Stimulated activated CD4-positive, alpha-beta T cell treated with anti-CD3 and anti-CD28 coated beads, Interleukin-15, amount 100 ng/mL, for 24 hours (primary cell): ENCODE data around the gene PTPRG.

Experiments used
- DNase-seq: peaks from one replicate; pipeline ENCODE4 v3.0.0-alpha.2; 2020

PTPRG gene

GRCh38 chr3:62220616-62221015 is 659.2 kb downstream of the PTPRG start:
- no peak for DNase-seq

GRCh38 chr3:62225051-62225450 is 663.7 kb downstream of the PTPRG start:
- no peak for DNase-seq

DNA sequence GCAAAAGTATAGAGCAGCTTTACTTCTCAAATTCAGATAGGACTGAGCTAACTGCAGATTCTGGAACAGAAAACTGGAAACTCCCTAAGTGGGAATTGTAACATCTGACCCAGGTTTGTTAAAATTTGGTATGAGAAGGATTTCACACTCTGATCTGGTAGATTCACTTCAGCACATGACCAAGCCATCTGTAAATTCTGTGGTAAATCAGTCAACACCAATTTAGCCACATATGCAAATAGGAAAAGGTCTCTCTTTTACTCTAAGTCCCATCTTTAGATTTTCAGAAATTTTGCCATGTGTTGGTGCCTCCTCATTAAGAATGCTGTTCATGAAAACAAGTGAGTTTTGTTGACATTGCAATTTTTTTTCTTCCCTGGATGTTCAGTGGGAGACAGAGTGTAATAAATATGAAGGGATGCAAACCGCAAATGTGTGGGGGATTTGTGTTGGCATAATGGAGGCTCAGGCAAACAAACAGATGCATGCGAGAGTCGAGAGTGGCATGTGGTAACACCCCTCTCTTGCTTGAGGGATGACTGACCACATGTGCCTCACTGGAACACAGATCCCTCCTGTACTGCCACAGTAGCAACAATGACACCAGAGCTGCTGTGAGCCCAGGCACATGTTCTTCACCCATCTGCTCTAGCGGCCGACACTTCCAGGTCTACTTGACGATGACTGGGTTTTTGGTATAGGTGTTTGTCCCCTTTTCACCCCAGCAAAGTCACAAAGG is 665.4 kb downstream of the PTPRG start:
- DNase-seq: no peak

- DNase-seq: no peak
Measured at GRCh38 chr3:62228467-62228866, 667.1 kb downstream of the PTPRG start.

GRCh38 chr3:62229211-62229610 is 667.8 kb downstream of the PTPRG start:
- DNase-seq: no peak

DNA sequence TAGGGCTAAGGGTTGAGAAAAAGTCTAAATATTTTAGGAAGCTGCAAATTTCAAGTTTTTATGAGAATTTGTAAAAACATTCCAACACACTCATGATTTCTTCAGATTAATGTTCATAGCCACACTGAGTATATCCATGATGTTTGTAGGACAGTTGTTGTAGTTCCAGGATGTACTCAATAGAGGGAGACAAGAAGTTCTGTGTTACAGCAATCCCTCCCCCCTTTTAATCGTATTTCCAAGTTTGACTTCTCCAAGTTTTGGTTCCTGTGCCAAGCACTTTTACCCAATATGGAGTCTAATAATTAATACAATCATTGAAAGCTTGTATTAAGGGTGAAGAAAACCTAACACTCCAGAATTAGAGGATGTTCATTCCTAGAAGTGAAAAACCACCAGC is 668.5 kb downstream of the PTPRG start:
- DNase-seq: no peak

DNA sequence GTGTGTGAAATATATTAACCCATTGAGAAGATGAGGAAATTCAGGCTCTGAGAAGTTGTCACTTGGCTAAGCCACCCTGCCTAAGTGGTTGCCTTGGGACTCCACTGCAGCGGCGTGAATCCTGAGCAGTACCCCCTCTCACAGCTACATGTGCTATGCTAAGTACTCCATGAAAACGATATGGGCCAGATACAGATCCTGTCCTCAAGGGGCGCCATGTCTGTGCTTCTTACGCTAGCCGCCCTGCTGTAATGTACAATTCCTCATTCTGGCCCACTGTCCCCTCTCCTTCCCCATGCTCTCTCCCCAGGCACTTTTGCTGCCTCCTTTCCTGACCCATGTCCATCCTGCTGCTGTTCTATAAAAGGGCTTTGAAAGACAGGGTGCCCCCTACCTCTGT is 671.7 kb downstream of the PTPRG start:
- no peak for DNase-seq

DNA sequence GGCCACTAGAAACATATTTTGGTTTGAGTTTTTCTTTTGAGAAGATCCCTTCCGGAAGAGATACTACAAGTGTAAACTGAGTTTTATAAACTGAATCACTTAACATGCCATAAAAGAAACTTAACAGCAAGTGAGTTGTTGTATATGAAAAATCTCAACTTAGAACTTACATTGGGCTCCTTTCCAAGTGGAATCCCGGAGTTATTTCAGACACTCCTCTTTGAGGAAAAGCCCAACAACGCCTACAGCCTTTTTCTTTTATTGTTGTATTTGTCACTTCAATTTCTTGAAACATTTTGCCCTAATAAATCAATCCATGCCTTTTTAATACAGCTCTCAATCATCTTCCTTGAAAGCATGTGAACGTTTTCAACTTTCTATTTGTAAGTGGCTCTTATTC is 674.6 kb downstream of the PTPRG start:
- DNase-seq: no peak

- DNase-seq: no peak
Measured at GRCh38 chr3:62237286-62237948, 676.0 kb downstream of the PTPRG start.

- DNase-seq: no peak
Measured at GRCh38 chr3:62238003-62238402, 676.6 kb downstream of the PTPRG start.

DNA sequence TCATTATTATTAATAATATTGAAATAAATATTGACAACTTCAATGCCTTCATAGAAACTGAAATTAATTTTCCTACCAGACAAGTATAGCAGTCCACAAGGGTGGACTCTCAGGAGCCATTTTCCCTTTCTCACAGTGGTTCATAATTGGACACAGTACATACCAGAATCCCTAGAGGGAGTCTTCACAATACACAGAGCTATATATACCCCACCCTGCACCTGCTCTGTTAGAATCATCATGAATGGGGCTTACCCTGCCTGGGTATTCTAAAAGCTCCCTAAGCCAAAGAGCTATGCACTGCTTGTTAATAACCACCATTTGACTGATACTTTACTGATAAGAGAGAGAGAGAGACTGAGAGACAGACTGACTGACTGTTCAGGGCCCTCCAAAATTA is 677.1 kb downstream of the PTPRG start:
- DNase-seq: no peak

GRCh38 chr3:62241279-62241678 is 679.9 kb downstream of the PTPRG start:
- no peak for DNase-seq

GRCh38 chr3:62242831-62243509 is 681.6 kb downstream of the PTPRG start:
- no peak for DNase-seq

- DNase-seq: no peak
Measured at GRCh38 chr3:62246094-62246493, 684.7 kb downstream of the PTPRG start.

GRCh38 chr3:62246985-62247384 is 685.6 kb downstream of the PTPRG start:
- DNase-seq: no peak

DNA sequence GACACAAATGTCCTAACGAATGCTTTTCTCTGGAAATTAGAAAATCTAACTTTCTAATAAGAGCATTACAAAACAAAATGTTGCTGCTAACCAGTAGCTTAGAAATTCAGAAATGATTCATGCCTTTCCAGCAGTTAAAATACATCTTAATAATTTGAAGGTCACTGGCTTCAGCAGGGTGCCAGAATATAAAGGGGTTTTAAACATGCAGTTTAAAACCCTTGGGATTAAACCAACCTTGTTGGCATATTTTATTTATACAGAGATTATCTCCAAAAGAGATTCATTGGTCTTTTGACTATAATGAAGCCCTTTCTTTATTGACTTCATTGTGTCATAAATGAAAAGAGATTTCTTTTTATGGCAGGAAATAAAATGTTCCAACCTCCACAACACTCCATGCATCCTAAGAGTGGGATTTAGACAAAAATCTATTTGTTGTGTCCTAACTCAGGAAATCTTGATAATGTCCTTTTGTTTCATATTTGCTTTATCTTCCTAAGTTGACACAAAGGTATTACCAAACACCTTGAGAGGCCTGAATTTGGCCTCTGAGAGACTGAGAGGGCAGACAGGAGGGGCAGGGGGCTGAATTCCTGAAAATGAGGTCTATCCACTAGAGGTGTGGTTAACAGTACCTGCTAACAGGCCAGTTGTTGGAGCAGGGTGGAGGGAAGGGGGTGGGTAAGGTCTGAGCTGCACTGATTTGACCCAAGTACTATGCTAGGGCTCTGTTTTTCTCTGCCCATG is 687.5 kb downstream of the PTPRG start:
- no peak for DNase-seq

DNA sequence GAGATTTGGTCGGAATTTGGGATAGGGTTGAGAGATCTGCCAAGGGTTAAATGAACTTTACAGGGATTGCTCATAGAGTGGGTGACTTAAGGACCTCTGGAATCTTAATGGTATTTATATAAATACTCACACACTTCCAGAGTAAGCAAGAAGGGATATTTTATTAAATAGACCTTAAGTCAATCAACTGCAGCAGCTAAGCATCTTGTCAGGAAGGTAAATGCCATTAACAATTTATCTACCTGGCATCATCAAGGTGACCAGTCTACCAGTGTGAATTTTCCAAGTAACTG is 688.1 kb downstream of the PTPRG start:
- DNase-seq: no peak

DNA sequence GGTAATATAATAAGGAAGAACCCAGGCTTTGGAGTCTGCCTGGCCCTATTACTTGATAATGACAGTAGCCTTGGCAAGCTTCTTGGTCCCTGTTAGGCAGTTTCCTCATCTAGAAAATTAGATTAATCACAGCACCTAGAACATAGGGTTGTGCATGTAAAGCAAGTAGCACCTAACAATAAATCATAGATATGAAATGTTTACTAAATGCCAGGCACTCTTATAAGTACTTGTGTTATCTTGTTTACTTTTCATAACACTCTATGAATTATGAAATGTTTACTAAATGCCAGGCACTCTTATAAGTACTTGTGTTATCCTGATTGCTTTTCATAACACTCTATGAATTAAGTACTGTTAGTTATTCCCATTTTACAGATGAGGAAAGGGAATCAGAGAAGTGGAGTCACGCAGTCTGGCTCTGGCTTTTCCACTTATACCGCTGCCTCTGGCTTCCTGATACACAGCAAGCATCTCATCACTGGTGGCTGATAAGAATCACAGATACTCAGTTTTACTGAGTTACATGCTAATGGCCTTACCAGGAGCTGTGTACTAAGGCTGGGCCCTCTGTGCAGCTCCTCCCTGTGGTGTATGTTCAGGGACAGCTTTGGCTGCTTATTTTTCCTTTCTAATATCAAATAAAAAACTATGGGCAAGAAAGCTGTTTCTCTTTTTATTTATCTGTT is 688.6 kb downstream of the PTPRG start:
- no peak for DNase-seq

DNA sequence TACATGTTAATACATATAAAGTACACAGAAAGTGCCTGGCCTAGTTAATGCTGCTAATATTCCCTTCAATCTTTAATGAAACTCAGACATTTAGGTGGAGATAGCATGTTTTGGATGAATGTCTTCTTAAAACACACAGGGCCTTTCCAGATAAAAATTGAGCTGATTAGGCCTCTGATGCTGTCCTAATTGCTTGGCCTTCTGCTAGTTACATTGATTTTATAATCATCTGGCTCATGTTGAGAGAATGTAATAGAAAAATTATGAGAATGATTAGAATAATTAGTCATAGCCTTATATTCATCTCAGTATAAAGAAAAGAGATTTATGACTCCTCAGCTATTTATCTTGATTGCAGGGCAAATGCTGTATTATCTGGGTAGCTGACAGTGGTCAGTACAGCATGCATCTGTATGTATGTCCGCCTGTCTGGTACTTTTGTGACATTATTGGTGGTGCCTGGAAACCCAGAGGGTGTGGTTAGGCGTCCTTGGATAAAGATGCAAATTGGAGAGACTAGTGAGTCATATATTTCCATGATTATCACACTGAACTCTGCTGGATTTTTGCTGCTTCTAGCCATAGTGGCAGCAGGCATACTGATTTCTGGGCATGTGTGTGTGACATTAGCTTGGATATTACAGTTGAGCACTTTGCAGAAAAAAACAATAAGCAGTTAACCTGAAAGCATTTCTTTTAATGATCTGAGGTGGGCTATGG is 691.2 kb downstream of the PTPRG start:
- DNase-seq: no peak

GRCh38 chr3:62253971-62254370 is 692.6 kb downstream of the PTPRG start:
- no peak for DNase-seq

DNA sequence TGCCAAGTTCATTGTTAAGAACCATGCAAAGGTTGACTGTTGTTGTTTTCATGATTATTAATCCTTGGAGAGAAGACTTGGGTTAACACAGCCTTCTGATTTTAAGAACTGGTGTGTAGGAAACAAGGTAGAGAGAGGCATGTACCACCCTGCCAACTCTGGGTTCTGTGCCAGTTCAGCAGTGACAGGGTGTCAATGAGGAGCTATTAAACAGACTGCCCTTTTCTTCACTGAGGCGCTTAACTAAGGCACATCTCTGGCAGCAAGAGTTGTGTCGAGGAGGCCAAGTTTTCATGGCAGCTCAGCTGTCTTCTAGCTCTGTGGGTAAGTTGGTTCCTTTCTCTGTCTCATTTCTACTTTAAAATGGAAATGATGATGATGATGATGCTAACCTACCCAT is 694.4 kb downstream of the PTPRG start:
- DNase-seq: no peak

DNA sequence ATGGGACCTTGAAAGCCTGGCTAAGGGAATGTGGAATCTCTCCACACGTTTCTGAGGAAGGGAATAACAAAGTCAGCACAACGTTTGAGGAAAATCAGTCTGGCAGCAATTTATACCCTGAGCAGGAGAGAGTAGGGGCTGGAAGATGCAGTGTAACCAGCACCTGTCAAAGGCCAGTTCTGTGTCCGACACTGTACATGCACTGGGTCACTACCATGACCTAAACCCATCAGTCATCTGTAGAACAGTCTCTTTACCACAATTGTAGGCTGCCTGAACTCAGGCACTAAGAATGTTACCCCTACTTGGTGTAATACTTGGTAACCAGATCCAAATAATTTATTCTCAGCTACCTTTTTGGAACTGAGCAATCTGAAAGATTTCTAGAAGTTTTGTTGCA is 698.6 kb downstream of the PTPRG start:
- no peak for DNase-seq
